Measurements from ENCODE around the gene BET1. TPM values are rescaled to one million over a fixed set of nuclear protein-coding genes. Genes with fewer than 3 reads are reported as not detected.

BET1 gene, protein sequence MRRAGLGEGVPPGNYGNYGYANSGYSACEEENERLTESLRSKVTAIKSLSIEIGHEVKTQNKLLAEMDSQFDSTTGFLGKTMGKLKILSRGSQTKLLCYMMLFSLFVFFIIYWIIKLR
- total RNA-seq: 10 to 100 TPM; 19.7 to 45.4 TPM
- 10 to 100 TPM; 17.6 to 21.7 TPM for polyA plus RNA-seq
- long read RNA-seq, donor 1, transcript BET1-201 (4 exons, 1,504 nt): major isoform, 23 of 27 reads
- long read RNA-seq, donor 1, partial matches to known transcripts: 0 of 27 reads
- long read RNA-seq, donor 1, other reads (novel, unspliced or antisense): 0 of 27 reads
- long read RNA-seq, donor 2, transcript BET1-201 (4 exons, 1,504 nt): major isoform, 19 of 27 reads
- long read RNA-seq, donor 2, transcript BET1-204 (3 exons, 601 nt): minor isoform, 8 of 27 reads
- long read RNA-seq, donor 2, partial matches to known transcripts: 0 of 27 reads
- long read RNA-seq, donor 2, other reads (novel, unspliced or antisense): 0 of 27 reads
- long read RNA-seq, donor 3, transcript BET1-204 (3 exons, 601 nt): minor isoform, 5 of 27 reads
- long read RNA-seq, donor 3, transcript BET1-201 (4 exons, 1,504 nt): major isoform, 22 of 27 reads
- long read RNA-seq, donor 3, partial matches to known transcripts: 0 of 27 reads
- long read RNA-seq, donor 3, other reads (novel, unspliced or antisense): 0 of 27 reads
- long read RNA-seq, donor 4, transcript BET1-201 (4 exons, 1,504 nt): major isoform, 10 of 15 reads
- long read RNA-seq, donor 4, transcript BET1-204 (3 exons, 601 nt): minor isoform, 5 of 15 reads
- long read RNA-seq, donor 4, partial matches to known transcripts: 0 of 15 reads
- long read RNA-seq, donor 4, other reads (novel, unspliced or antisense): 0 of 15 reads
- long read RNA-seq, donor 5, transcript BET1-201 (4 exons, 1,504 nt): major isoform, 34 of 40 reads
- long read RNA-seq, donor 5, transcript BET1-204 (3 exons, 601 nt): minor isoform, 6 of 40 reads
- long read RNA-seq, donor 5, partial matches to known transcripts: 0 of 40 reads
- long read RNA-seq, donor 5, other reads (novel, unspliced or antisense): 0 of 40 reads

DNA sequence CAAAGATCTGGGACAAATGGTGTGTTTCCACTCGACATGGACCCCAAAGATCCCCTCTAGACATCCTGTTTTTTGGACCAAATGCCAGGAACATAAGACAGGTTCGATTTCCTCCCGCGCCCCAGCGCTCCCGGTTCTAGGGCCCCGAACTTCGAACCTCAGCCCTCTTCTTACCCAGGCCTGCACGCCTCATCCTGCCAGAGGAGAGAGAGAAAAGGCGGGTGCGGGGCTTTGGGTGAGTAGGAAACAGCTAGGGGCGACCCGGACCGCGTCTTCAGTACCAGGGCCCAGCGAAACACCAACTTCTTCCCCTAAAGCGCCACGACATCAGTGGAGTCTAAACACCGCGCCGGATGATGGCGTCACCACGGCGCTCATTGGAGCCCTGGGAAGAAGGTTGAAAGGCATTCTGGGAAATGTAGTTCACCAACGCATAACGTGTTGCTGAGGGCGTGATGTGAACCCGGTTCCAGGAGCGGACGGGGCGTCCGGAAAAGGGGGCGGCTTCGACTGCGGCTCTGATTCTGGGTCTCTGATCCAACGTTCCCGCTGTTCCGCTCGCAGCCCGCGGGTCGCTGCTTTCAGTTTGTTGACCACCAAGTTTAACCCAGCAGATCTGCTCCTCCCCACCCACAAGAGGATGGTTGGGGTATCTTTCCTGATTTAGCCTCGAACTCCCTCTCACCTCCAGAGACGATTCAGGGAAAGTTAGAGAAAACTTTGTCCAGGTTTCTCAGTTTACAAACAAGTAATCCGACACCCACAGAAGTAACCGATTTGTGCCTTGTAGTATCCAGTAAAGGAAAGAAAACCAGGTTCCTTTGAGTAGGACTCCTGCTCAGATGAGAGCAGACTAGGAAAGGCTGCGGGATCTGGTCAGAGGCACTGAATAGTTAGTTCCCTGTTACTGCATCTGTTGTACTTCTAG is at the start of gene BET1:
Gene BET1, minus strand, starts transcription at position 332 of the 928 bp plus-strand sequence. Its CDS starts 139 bp downstream, at position 193.
- WGBS, 2 donors: 0 to 1% methylated on average over 47 of the region's 47 CpGs
- peaks cover 0 to 11% (median 0%) of the 10 kb centered on the region in 5 donors for H3K4me1 ChIP-seq (ENCODE audit: control insufficient read depth in 5 of 5, insufficient read depth in 5 of 5, low read length in 5 of 5)
- DNase-seq: peak; percentile 95 to 99 (median 99)
- no peaks in the 10 kb centered on the region for H3K9me3 ChIP-seq (ENCODE audit: control insufficient read depth in 4 of 4, insufficient read depth in 3 of 4, low read length in 3 of 4)
- peak; percentile 100 for ATAC-seq (ENCODE audit: insufficient read depth, low FRiP score)
- TF ChIP-seq, protein P1, sequence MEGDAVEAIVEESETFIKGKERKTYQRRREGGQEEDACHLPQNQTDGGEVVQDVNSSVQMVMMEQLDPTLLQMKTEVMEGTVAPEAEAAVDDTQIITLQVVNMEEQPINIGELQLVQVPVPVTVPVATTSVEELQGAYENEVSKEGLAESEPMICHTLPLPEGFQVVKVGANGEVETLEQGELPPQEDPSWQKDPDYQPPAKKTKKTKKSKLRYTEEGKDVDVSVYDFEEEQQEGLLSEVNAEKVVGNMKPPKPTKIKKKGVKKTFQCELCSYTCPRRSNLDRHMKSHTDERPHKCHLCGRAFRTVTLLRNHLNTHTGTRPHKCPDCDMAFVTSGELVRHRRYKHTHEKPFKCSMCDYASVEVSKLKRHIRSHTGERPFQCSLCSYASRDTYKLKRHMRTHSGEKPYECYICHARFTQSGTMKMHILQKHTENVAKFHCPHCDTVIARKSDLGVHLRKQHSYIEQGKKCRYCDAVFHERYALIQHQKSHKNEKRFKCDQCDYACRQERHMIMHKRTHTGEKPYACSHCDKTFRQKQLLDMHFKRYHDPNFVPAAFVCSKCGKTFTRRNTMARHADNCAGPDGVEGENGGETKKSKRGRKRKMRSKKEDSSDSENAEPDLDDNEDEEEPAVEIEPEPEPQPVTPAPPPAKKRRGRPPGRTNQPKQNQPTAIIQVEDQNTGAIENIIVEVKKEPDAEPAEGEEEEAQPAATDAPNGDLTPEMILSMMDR (IDR thresholded peaks at IDR 0.05; ENCODE audit: control extremely low read depth, extremely low read depth): no peak
- peaks cover 0 to 4% (median 0%) of the 10 kb centered on the region in 4 donors for H3K36me3 ChIP-seq (ENCODE audit: control insufficient read depth in 4 of 4, insufficient read depth in 4 of 4, low read length in 4 of 4)
- H3K27ac ChIP-seq (ENCODE audit: low read depth in 1 of 2, low read length in 1 of 2): peak within 1 kb of the TSS; percentile 88 to 91
- H3K4me3 ChIP-seq: peak within 1 kb of the TSS; percentile 65
- H3K27me3 ChIP-seq (ENCODE audit: control insufficient read depth in 3 of 3, insufficient read depth in 3 of 3, low read length in 2 of 3): peaks cover 0 to 21% (median 4%) of the 10 kb centered on the region in 3 donors
- peak within 1 kb of the TSS; percentile 93 to 98 for H3K9ac ChIP-seq (ENCODE audit: insufficient read depth in 1 of 2, low read length in 2 of 2)

DNA sequence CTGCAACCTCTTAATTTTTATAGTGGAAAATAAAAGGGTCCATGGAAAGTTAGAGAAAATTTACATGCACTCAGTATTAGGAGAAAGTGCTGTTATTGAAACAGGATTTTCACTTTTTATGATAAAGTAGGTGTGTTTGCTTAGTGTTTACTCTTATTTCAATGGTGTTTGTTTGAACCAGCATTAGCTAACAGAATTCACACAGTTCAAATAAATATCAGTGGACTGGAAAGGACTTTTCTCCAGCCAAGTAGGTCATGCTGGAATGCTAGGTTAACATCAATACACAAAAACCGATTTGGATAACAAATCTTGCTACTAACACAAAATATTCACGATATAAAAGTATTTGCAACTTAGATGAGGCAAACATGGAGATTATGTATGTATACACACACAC is 49.4 kb upstream of the BET1 start:
- DNase-seq (no peak), ATAC-seq (ENCODE audit: insufficient read depth, low FRiP score) (no peak)
- H3K36me3 ChIP-seq (ENCODE audit: control insufficient read depth in 4 of 4, insufficient read depth in 4 of 4, low read length in 4 of 4): no peaks in the 10 kb centered on the region
- no peaks in the 10 kb centered on the region for H3K9me3 ChIP-seq (ENCODE audit: control insufficient read depth in 4 of 4, insufficient read depth in 3 of 4, low read length in 3 of 4)
- no peak overlapping the region for H3K27ac ChIP-seq (ENCODE audit: low read depth in 1 of 2, low read length in 1 of 2)
- no peaks in the 10 kb centered on the region for H3K4me1 ChIP-seq (ENCODE audit: control insufficient read depth in 5 of 5, insufficient read depth in 5 of 5, low read length in 5 of 5)
- no peaks in the 10 kb centered on the region for H3K27me3 ChIP-seq (ENCODE audit: control insufficient read depth in 3 of 3, insufficient read depth in 3 of 3, low read length in 2 of 3)
- no peak overlapping the region for H3K9ac ChIP-seq (ENCODE audit: insufficient read depth in 1 of 2, low read length in 2 of 2)
- TF ChIP-seq, protein P1 (IDR thresholded peaks at IDR 0.05; ENCODE audit: control extremely low read depth, extremely low read depth): no peak
- no peak overlapping the region for H3K4me3 ChIP-seq
- WGBS, 2 donors: 52 to 69% methylated on average over 2 of the region's 2 CpGs

DNA sequence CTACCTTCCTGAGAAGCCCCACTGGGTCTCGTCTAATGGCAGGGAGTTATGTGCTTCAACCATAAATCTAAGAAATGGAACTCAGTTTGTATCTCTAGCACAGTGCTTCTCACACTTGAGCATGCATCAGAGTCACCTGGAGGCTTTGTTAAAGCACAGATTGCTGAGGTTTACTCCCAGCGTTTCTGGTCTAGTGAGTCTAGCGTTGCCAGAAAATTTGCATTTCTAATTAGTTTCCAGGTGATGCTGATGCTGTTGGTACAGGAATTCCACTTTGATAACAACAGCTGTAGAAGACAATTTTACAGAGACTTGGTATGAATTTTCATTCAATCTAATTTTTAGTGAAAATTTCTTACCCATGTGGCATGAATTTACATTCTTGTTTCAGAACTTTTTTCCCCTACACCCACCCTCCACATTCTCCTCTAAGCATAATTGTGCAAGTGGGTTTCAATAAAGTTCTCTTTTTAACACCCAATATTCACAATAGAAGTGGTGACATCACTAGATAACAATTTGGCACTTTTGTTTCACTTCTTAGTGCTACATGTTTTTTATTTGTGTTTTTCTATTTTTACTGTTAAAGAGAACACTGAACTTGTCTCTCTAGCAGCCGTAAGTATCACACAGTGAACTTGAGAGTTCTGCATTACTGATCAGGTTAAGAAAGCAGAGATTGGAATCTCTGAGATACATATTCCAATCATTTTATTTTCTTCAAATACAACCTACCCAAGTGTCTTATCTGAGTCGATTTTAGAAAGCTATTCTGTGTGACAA is 48.4 kb upstream of the BET1 start:
- TF ChIP-seq, protein P1 (IDR thresholded peaks at IDR 0.05; ENCODE audit: control extremely low read depth, extremely low read depth): no peak
- WGBS, 2 donors: 66 to 79% methylated on average over 5 of the region's 5 CpGs

More for the DNA sequence above, 48.4 kb upstream of the BET1 start:
- H3K9ac ChIP-seq (ENCODE audit: insufficient read depth in 1 of 2, low read length in 2 of 2): no peak overlapping the region
- H3K4me3 ChIP-seq: no peak overlapping the region
- ATAC-seq (ENCODE audit: insufficient read depth, low FRiP score) (no peak), DNase-seq (no peak)
- no peak overlapping the region for H3K27ac ChIP-seq (ENCODE audit: low read depth in 1 of 2, low read length in 1 of 2)
- H3K9me3 ChIP-seq (ENCODE audit: control insufficient read depth in 4 of 4, insufficient read depth in 3 of 4, low read length in 3 of 4): no peaks in the 10 kb centered on the region
- H3K27me3 ChIP-seq (ENCODE audit: control insufficient read depth in 3 of 3, insufficient read depth in 3 of 3, low read length in 2 of 3): no peaks in the 10 kb centered on the region
- H3K4me1 ChIP-seq (ENCODE audit: control insufficient read depth in 5 of 5, insufficient read depth in 5 of 5, low read length in 5 of 5): no peaks in the 10 kb centered on the region
- no peaks in the 10 kb centered on the region for H3K36me3 ChIP-seq (ENCODE audit: control insufficient read depth in 4 of 4, insufficient read depth in 4 of 4, low read length in 4 of 4)
